ENCODE data around the gene MYO1D. TPM values are rescaled to one million over a fixed set of nuclear protein-coding genes. Genes with fewer than 3 reads are reported as not detected.

MYO1D gene
- total and polyA plus RNA-seq, 5 donors, result 5.8 to 17.0 (median 10.4) TPM

DNA sequence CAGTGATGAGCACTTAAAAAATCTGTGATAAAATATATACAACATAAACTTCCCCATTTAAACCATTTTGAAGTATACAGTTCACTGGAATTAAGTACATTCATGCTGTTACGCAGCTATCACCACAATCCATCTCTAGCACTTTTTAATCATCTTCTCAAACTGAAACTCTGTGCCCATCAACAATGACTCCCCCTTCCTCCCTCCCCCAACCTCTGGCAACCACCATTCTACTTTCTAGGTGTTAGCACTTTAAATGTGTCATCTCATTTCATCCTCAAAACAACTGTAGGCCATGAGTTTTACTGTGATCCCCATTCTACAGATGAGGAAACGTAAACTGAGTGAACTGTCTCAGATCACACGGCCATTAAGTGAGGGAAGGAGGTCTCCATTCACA lies 37.3 kb upstream of the MYO1D start:
- Histone ChIP-seq H3K9me3 (ENCODE audit: control insufficient read depth, low read length) (no peaks in the 10 kb centered on the region), H3K4me3 (ENCODE audit: low read length) (no peak overlapping the region), H3K4me1 (ENCODE audit: control insufficient read depth, insufficient read depth, low read length) (no peaks in the 10 kb centered on the region), H3K27ac (ENCODE audit: low read length) (no peak overlapping the region), H3K27me3 (ENCODE audit: control insufficient read depth, insufficient read depth) (no peaks in the 10 kb centered on the region)
- WGBS, result 90% methylated on average over 3 of the region's 3 CpGs
- intact Hi-C loops (cut with DNase I), result loop anchor here in 2 of 4 donors (10.0 kb wide), 1 partner anchor 129 kb away; no protein-coding TSS in a partner anchor
- ATAC-seq (no peak), DNase-seq (no peak)

DNA sequence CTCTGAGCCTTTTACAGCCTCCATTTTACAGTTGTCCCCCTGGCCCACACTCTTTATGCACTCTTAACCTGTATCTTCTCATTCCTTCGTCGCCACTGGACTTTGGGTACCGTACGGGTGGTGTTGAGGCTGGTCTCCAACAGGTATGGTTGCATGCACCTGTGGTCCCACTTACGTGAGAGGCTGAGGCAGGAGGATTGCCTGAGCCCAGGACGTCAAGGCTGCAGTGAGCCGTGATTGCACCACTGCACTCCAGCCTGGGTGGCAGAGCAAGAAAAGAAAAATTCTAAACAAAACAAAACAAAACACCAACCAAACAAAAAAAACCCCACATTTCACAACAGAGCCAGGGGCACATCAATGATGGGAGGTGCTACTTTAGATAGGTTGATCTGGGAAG lies 36.7 kb upstream of the MYO1D start:
- H3K27me3 ChIP-seq (ENCODE audit: control insufficient read depth, insufficient read depth), result no peaks in the 10 kb centered on the region
- DNase-seq (no peak), ATAC-seq (no peak)
- WGBS, result 82% methylated on average over 7 of the region's 7 CpGs
- H3K4me3 ChIP-seq (ENCODE audit: low read length), result no peak overlapping the region
- no peaks in the 10 kb centered on the region for H3K4me1 ChIP-seq (ENCODE audit: control insufficient read depth, insufficient read depth, low read length)
- no peaks in the 10 kb centered on the region for H3K9me3 ChIP-seq (ENCODE audit: control insufficient read depth, low read length)
- no peak overlapping the region for H3K27ac ChIP-seq (ENCODE audit: low read length)
- intact Hi-C loops (cut with DNase I), result loop anchor here in 2 of 4 donors (10.0 kb wide), 1 partner anchor 129 kb away; no protein-coding TSS in a partner anchor

GRCh38 chr17:32912218-32912897 lies 35.4 kb upstream of the MYO1D start:
- peak; percentile 90 to 96 for ATAC-seq
- 30% methylated on average over 10 of the region's 10 CpGs for WGBS
- intact Hi-C loops (cut with DNase I), result loop anchor here in 2 of 4 donors (10.0 kb wide), 1 partner anchor 128 kb away; no protein-coding TSS in a partner anchor
- DNase-seq, result peak; percentile 63 to 88 (median 76)
- Histone ChIP-seq H3K27ac (ENCODE audit: low read length) (no peak overlapping the region), H3K4me3 (ENCODE audit: low read length) (no peak overlapping the region), H3K9me3 (ENCODE audit: control insufficient read depth, low read length) (no peaks in the 10 kb centered on the region), H3K27me3 (ENCODE audit: control insufficient read depth, insufficient read depth) (no peaks in the 10 kb centered on the region), H3K4me1 (ENCODE audit: control insufficient read depth, insufficient read depth, low read length) (no peaks in the 10 kb centered on the region)

DNA sequence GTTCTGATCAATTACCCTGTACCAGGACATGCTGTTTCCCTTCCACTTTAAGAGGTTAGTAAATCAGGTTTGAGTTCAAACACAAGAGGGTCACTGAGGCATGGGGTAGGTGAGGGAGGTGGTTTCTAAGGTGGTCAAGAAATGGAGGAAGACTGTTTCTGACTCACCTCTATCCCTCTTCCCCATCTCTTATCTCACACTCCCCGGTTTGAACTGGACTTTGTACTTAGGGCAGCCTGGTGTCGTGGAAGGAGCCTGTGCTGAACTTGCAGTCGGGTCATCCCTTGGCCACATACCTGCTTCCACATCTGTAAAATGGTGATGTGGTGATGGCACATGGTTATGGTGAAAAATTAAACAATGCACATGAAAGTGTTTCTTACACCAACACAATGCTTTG lies 33.8 kb upstream of the MYO1D start:
- 83% methylated on average over 3 of the region's 3 CpGs for WGBS
- intact Hi-C loops (cut with DNase I), result loop anchor here in 3 of 4 donors (2.0 to 10.0 kb wide), 2 partner anchors 126 kb away; no protein-coding TSS in a partner anchor

GRCh38 chr17:32909787-32910369 lies 33.0 kb upstream of the MYO1D start:
- Histone ChIP-seq H3K27ac (ENCODE audit: low read length) (no peak overlapping the region), H3K4me3 (ENCODE audit: low read length) (no peak overlapping the region), H3K27me3 (ENCODE audit: control insufficient read depth, insufficient read depth) (no peaks in the 10 kb centered on the region), H3K4me1 (ENCODE audit: control insufficient read depth, insufficient read depth, low read length) (no peaks in the 10 kb centered on the region), H3K9me3 (ENCODE audit: control insufficient read depth, low read length) (no peaks in the 10 kb centered on the region)
- ATAC-seq (peak; percentile 73 to 83), DNase-seq (peak; percentile 59 to 65 (median 64))
- 20% methylated on average over 4 of the region's 4 CpGs for WGBS
- intact Hi-C loops (cut with DNase I), result loop anchor here in 3 of 4 donors (2.0 to 10.0 kb wide), 2 partner anchors 125 kb away; no protein-coding TSS in a partner anchor

More for the DNA sequence above, 33.8 kb upstream of the MYO1D start:
- Histone ChIP-seq H3K4me1 (ENCODE audit: control insufficient read depth, insufficient read depth, low read length) (no peaks in the 10 kb centered on the region), H3K9me3 (ENCODE audit: control insufficient read depth, low read length) (no peaks in the 10 kb centered on the region), H3K27ac (ENCODE audit: low read length) (no peak overlapping the region), H3K4me3 (ENCODE audit: low read length) (no peak overlapping the region), H3K27me3 (ENCODE audit: control insufficient read depth, insufficient read depth) (no peaks in the 10 kb centered on the region)
- DNase-seq (no peak), ATAC-seq (no peak)

DNA sequence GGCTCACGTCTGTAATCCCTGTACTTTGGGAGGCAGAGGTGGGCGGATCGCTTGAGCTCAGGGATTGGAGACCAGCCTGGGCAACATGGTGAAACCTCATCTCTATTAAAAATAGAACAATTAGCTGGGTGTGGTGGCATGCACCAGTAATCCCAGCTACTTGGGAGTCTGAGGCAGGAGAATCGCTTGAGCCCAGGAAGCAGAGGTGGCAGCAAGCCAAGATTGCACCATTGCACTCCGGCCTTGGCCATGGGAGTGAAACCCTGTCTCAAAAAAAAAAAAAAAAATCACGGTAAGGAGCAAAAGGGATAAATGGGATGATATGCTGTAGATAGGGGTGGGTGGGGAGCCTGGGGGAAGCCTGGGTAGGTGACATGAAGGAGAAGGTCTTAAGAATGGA lies 30.7 kb upstream of the MYO1D start:
- ATAC-seq, result no peak
- intact Hi-C loops (cut with DNase I), result no loop called here

GRCh38 chr17:32904891-32905290 lies 28.0 kb upstream of the MYO1D start:
- intact Hi-C loops (cut with DNase I), result no loop called here

More for the DNA sequence above, 30.7 kb upstream of the MYO1D start:
- Histone ChIP-seq H3K4me3 (ENCODE audit: low read length) (no peak overlapping the region), H3K27me3 (ENCODE audit: control insufficient read depth, insufficient read depth) (no peaks in the 10 kb centered on the region), H3K4me1 (ENCODE audit: control insufficient read depth, insufficient read depth, low read length) (no peaks in the 10 kb centered on the region), H3K27ac (ENCODE audit: low read length) (no peak overlapping the region), H3K9me3 (ENCODE audit: control insufficient read depth, low read length) (no peaks in the 10 kb centered on the region)
- WGBS, result 84% methylated on average over 6 of the region's 6 CpGs
- DNase-seq, result peak in 2 of 3 donors; percentile 21 to 56

DNA sequence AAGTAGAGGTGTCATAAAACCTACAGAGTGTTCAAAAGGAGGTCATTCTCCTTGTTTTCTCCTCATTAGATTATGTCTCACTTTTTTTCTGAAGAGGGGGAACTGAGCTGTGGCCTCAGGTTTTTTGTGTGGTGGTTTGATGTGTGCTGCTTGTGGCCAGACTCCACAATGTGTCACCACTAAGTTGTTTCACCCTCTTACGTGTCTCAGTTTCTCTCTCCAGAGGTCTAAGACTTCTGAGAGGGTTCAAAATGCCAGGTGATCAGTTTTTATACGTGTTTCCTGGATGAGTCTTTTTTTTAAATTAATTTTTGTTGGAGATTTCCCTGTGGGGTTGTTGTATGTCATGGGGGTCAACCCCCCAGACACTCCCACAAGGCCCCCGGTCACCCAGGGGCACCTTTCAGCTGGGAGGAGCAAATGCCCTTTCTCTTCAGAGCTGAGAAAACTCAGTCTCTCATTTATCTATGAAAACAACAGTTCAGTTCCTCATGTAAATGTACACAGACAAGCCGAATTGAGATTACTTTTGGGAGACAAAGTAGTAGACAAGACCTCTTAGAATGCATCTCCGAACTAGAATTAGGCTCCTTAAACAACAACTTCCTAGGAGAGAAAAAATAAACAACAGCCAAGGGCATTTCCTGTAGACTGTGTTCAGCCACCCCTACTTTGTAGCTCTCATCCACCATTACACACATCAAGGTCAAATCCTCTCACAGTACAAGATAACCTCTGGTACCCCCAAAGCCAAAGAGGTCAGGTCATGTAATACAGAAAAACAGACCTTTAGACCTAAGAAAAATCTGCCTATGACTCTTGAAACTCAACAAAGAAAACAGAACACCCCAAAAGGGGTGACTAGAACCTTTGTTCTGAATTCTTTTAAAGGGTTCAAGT lies 27.1 kb upstream of the MYO1D start:
- ATAC-seq (no peak), DNase-seq (no peak)
- no peaks in the 10 kb centered on the region for H3K9me3 ChIP-seq (ENCODE audit: control insufficient read depth, low read length)
- no peaks in the 10 kb centered on the region for H3K4me1 ChIP-seq (ENCODE audit: control insufficient read depth, insufficient read depth, low read length)
- no peak overlapping the region for H3K4me3 ChIP-seq (ENCODE audit: low read length)
- WGBS, result 67% methylated on average over 5 of the region's 5 CpGs
- intact Hi-C loops (cut with DNase I), result no loop called here
- H3K27me3 ChIP-seq (ENCODE audit: control insufficient read depth, insufficient read depth), result no peaks in the 10 kb centered on the region
- no peak overlapping the region for H3K27ac ChIP-seq (ENCODE audit: low read length)

More at GRCh38 chr17:32904891-32905290, 28.0 kb upstream of the MYO1D start:
- no peaks in the 10 kb centered on the region for H3K4me1 ChIP-seq (ENCODE audit: control insufficient read depth, insufficient read depth, low read length)
- H3K27me3 ChIP-seq (ENCODE audit: control insufficient read depth, insufficient read depth), result no peaks in the 10 kb centered on the region
- H3K9me3 ChIP-seq (ENCODE audit: control insufficient read depth, low read length), result no peaks in the 10 kb centered on the region
- H3K27ac ChIP-seq (ENCODE audit: low read length), result no peak overlapping the region
- 67% methylated on average over 3 of the region's 3 CpGs for WGBS
- ATAC-seq (no peak), DNase-seq (no peak)
- H3K4me3 ChIP-seq (ENCODE audit: low read length), result no peak overlapping the region

DNA sequence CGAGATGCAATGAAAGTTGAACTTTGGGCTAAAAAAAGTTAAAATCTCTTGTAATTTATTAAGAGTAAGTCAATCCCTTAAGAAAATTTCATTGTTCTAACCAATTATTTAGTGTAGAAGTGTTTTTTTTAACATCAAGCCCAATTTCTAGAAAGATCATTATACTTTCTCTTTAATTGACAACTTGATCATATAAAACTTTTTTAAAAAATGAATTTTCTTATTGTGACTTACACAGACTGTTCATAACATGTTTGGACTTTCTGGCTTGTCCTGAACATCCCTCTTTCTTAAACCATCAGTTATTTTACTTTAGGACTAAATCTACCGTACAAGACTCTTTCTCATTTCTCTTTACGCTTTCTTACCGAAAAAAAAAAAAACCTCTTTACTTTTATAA lies 24.8 kb upstream of the MYO1D start:
- DNase-seq, result no peak
- Histone ChIP-seq H3K4me3 (ENCODE audit: low read length) (no peak overlapping the region), H3K27me3 (ENCODE audit: control insufficient read depth, insufficient read depth) (no peaks in the 10 kb centered on the region), H3K4me1 (ENCODE audit: control insufficient read depth, insufficient read depth, low read length) (no peaks in the 10 kb centered on the region), H3K9me3 (ENCODE audit: control insufficient read depth, low read length) (no peaks in the 10 kb centered on the region), H3K27ac (ENCODE audit: low read length) (no peak overlapping the region)
- no peak for ATAC-seq
- WGBS, result 96% methylated on average over 4 of the region's 4 CpGs
- intact Hi-C loops (cut with DNase I), result no loop called here

- DNase-seq (no peak), ATAC-seq (no peak)
- no peak overlapping the region for H3K4me3 ChIP-seq (ENCODE audit: low read length)
- H3K4me1 ChIP-seq (ENCODE audit: control insufficient read depth, insufficient read depth, low read length), result no peaks in the 10 kb centered on the region
- intact Hi-C loops (cut with DNase I), result no loop called here
- H3K27ac ChIP-seq (ENCODE audit: low read length), result no peak overlapping the region
- H3K27me3 ChIP-seq (ENCODE audit: control insufficient read depth, insufficient read depth), result no peaks in the 10 kb centered on the region
- no peaks in the 10 kb centered on the region for H3K9me3 ChIP-seq (ENCODE audit: control insufficient read depth, low read length)
- WGBS, result 57% methylated on average over 2 of the region's 2 CpGs
Observed at GRCh38 chr17:32899236-32900013, 22.5 kb upstream of the MYO1D start.

Measured in right cardiac atrium (tissue), 5 donors.